ENCODE measurements around the gene INPP5B.

INPP5B gene

DNA sequence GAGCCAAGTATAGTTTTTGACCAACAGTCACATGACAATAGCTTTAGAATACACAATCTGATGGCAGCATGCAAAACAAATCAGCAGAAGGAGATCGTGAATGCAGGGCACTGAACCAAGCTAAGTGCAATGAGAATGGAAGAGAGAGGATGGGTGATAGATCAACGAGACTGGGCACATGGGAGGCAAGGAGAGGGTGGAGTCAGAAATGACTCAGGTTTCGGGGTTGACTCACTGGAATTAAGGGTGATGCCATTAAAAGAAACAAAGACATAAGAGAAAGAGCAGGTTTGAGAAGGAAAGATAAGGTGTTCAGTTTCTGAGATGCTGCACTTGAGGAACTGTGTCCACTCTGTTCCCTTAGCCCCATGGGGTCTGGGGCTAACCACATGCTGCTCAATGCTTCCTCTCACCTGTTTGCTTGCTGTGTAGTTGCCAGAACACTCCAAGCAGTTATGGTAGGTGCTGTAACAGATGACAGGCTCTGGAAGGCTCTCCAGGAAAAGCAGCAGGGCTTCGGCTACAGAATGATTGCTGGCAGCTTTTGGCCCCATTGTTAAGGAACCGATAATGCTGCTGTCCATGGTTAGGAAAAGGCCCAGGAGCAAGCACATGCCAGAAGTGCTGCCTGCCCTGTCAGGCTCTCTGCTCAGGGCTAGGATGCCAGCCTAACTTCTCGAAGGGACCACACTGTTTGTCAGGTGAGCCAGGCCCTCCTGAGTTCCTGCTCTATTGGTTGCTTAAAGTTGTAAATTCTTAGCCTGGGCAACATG, 81.3 kb downstream of the INPP5B start:
- no peak for DNase-seq

GRCh38 chr1:37862330-37862729, 84.5 kb downstream of the INPP5B start:
- no peak for DNase-seq

DNA sequence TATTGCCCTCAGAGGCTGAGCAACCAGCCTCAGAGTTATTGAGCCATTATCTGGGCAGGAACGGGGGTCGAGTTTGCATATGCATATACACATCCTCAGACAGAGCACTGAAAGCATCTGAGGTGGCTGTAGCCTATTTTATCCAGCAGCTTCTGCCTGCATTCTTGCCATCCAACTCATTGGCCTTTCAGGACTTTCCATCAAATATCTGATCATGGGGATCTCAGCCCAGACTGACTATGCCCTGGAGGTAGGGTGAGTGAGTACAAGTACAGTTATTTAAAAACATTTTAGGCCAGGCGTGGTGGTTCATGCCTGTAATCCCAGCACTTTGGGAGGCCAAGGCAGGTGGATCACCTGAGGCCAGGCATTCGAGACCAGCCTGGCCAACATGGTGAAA, 85.7 kb downstream of the INPP5B start:
- no peak for DNase-seq

GRCh38 chr1:37860346-37860666, 86.5 kb downstream of the INPP5B start:
- DNase-seq = no peak

DNA sequence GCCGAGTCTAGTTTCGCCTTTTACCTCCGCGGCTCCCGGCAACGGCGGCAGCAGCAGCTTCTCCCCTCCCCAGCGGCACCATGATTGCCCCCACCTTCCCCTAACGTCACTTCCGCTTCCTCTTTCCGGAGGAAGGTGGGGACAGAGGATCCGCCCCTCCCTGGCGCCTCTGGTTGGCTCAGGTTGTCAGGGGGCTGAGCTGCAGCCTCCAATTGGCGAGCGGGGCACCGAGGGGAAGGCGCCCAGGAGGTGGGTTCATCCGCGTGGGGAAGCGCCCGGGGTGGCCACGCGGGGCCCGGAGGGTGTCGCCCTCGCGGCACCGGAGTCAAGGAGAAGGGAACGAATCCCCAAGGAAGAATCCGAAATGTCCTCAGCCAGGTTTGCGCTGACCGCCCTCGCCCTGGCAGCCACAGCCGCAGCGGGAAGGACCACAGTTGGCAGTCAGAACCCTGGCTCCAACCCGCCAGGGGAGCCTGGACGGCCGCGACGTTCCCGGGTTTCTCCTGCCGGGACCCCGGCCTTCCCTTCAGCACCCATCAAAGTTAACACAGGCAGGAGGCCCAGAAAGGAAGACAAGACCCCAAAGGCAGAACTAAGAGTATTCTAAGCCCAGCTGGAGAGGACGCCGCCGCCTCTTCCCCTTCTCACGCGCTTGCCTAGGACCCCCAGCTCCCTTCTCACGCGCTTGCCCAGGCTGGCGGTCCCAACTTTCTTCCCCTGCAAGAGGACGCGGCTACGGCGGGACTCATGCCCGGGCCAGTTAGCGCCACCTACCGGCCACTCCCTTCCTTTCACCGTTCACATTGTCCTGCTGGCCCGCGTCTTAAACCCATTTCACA, 87.1 kb downstream of the INPP5B start, which contains the start of gene MTF1:
TSS of gene MTF1 (minus strand) at position 86 of the 839 bp plus-strand sequence. CDS start 1,934 bp downstream, outside the sequence.
- DNase-seq = peak; percentile 95

DNA sequence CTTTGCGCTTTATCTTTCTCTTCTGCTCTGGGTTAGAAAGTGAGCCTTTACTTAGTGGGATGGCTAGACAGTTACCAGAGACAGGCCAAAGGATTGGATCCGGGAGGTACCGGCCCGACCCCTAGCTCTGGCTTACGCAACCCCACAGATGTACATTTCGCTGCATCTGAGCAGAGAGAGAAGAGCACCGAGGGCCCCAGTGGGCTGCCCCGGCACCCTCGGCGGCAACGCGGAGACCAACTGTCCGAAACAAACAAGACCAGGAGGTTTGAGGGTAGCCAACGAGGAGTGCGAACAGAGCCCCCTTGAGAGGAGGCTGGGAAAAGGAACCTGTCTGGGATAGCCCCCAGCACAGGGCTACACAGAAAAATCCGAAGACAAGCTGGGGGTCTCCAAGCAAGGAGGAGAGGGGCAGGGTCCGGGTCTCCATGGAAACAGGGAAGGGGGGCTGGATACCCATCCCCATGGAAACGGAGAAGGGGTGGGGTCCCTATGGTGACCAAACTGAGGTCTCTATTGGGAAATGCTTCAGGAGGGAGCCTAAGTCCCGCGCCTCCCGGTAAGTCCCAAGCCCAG, 87.8 kb downstream of the INPP5B start:
- DNase-seq = peak; percentile 1

- no peak for DNase-seq
Observed at GRCh38 chr1:37854406-37854805, 92.4 kb downstream of the INPP5B start.

DNA sequence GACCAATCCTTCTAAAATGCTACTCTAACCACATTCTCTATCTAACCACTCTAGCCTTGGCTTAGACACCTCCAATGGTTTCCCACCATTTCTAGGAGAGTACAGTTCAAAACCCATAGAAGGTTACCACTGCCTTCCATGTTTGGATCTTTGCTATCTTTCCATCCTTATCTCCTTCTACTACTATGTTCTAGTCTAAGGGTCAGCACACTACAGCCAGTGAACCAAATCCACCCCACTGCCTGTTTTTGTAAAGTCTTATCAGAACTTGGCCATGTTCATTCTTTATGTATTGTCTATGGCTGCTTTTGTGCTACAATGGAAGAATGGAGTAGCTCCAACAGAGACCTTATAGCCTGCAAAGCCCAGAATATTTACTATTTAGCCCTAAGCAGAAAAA, 93.7 kb downstream of the INPP5B start:
- no peak for DNase-seq

DNA sequence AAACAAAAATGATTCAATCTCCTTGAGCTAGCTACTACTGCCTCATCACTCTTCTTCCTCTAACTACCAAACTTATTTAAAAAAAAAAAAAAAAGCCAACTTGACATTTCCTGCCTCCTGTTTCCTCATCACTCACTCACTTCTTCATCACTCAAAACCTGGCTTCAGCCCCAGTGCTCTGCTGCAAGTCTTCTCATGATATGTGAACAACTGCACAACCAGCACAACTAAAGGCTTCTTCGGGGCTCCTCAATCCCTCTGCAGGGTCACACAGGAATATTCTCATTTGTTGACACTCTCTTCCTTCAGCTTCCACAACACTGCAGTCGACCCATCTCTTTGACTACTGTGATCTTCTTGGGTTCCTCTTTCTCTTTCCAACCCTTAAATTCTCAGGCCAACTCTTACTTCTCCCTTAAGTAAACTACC, 95.1 kb downstream of the INPP5B start:
- no peak for DNase-seq

GRCh38 chr1:37851262-37851661, 95.6 kb downstream of the INPP5B start:
- DNase-seq = no peak

DNA sequence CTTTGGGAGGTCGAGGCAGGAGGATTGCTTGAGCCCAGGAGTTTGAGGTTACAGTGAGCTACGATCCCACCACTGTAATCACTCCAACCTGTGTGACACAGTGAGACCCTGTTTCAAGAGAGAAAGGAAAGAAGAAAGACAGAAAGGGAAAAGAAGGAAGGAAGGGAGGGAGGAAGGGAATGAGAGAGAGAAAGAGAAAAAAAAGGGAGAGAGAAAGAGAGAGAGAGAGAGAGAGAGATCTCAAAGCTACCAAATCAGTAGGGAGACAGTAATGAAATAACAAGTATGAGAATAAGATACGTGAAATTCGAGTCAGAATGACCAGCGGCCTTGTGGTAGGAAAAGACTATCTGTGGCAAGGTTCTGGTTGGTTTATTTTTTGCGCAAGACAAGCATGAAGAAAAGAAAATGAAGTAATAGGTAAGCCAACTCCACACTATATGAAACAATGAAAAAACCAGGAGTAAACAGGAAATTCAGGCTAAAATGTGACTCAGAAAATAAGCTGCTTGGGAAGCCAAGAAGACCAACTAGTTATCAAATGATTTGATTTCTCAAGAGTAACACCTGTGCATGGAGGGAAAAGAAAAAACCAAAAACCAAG, 96.4 kb downstream of the INPP5B start:
- no peak for DNase-seq

DNA sequence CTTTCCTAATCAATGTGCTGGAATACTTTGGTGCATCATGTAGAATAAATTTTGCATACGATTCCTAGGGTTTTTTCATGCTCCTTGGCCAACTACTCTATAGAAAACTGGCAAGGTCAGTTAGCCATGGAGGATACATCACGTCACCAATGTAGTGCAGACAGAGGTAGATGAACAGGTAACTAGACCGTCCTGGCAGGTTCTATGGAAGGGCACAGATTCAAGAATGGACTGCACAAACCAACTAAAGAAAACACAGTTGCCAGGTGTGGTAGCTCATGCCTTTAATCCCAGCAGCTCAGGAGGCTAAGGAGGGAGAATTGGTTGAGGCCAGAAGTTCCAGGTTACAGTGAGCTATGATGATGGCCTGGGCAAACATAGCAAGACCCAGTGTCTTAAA, 97.4 kb downstream of the INPP5B start:
- DNase-seq = no peak

DNA sequence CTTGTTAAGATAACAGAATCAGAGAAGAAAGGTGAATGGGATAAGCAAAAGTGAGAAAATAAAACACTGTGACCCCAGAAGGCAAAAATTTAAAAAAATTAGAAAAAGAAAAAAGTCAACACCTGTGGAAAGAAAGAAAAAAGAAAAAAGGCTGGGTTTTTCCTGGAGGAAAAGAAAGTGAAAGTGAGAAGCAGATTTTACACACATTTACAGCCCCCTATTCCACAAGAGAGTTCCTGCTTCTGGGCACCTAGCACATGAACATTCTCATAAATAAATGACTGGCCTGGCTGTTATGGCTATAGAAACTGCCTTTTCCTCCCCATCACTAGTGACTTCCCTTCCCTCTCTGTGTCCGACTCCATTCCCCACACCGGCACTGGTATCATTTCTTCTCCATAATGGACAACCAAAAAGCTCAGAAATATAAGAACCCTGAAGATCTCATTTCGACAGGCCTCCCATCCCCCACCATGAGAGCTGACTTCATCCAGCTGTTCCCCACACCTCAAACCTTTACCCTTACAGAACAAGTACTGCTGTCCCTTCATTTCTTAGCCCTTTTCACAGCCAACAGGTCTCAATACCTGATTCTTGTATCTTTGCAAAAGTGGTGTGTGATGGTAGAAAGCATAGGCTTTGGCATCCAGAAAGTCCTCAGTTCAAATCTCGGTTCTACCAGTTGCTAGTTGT, 100.1 kb downstream of the INPP5B start:
- DNase-seq = no peak

DNA sequence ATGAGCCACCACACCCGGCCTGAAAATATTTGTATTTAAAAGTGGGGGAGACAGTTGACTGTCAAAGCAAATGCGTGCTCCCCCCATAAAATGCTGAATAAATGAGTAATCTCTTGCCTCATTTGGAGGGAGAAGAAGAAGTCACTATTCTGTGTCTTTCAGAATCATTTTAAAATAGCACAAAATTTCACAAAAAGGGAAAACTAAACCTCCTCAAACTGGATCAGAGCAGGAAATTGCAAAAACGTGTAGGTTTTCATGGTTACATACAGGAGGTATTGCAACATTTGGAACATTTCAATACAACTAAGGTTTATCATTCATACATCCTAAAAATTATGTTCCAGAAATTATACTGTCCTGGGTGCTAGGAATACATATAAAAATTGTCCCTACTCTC, 101.1 kb downstream of the INPP5B start:
- DNase-seq = no peak

DNA sequence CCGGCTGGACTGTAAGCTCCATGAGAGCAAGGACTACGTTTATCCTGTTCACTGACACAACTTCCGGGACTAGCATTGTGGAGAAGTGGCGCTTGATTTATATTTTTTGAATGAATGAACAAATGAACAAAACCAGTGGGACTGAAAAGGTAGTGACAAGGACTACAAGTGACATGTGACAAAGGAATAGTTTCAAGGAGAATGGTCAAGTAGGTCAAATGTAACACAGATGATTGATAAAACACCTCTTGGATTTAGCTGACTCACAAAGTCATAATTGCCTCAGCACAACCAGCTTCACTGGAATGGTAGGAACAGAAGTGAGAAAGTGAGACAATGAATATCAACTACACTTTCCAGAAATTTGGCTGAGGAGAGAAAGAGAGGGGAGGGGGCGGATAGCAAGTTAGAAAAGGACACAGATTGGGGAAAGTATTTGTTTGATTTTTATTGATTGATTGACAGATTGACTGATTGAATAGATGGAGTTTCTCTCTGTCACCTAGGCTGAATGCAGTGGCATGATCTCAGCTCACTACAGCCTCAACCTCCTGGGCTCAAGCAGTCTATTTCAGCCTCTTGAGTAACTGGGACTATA, 101.7 kb downstream of the INPP5B start:
- DNase-seq = no peak

DNA sequence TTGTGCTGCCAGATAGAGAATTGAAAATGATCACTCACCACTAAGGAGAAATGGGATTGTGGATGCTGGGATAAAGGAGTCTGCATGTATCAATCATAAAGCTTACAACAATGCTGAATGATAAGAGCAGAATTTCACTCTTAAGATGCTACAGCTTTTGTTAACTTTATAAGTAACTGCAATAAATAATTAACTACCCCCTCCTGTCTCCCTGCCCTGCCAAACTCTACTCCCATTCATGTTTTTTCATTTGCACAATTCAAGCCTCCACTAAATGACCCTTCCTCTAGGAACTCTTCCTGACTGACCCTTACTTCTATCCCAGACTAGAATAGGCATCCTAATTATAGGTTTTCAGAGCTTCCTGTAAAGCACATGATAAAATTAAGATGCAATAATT, 102.3 kb downstream of the INPP5B start:
- no peak for DNase-seq

GRCh38 chr1:37841652-37842051, 105.2 kb downstream of the INPP5B start:
- no peak for DNase-seq

DNA sequence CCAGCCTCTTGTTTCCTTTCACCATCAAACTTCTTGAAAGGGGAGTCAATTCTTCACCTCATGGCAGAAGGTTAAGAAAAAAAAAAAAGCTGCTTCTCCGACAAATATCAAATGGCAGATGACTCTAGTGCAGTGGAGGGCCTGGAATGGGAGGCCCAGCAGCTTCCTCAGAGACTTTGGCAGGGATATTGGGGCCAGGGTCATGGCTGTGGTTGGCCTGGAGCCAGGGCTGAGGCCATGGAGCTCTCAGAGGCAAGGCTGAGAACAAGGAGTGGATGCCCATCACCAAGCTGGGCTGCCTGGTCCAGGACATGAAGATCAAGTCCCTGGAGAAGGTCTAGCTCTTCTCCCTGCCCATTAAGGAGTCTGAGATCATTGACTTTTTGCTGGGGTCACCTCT, 106.1 kb downstream of the INPP5B start:
- no peak for DNase-seq

DNA sequence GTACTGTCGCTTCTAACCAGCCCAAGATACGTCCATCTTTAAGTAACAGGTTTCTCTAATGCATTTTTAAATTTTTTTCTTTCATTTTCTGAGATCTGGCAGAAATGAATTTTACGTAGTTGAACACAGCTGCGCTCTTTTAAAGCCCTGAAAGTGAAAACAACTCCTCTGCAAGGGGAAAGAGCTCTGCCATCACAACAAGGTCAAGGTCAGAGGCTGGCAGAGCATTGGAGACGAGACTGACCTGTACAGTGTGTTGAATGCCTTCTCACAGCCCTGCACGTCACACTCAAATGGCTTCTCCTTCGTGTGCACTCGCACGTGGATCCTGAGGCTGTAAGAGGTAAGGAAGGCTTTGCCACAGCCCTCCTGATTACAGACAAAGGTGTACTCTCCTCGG, 107.2 kb downstream of the INPP5B start:
- DNase-seq = no peak

DNA sequence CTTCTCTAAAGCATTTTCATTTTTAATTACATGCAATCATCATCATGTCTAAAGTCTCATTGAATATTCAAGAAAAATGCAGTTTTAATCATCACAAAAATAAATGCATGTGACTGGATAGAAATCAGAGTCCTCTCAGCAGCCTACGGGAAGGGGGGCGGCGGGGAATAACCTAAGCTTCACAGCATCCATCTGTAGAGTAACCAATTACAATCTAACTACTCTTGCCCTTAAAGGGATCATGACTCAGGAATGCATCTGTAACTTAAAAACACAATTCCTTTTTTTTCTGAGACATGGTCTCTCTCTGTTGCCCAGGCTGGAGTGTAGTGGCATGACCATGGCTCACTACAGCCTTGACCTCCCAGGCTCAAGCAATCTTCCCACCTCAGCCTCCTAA, 110.1 kb downstream of the INPP5B start:
- no peak for DNase-seq

DNA sequence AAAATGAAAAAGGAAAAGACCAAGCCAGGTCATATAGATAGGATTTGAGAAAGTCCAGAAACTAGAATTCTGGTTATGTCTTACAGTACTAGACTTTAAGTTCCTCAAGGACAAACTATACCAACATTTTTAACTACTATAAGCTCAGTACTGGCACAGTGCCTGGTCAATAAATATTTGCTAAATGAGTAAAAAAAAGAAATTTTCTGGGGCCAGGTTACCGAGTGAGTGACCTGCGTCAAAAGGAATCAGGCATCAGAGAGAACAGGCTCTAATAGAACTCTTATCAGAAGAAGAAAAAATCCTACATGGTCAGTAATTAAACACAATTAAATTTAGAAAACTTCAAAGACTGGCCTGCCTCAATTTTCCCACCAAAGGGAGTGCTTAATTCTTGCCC, 115.0 kb downstream of the INPP5B start:
- DNase-seq = no peak

DNA sequence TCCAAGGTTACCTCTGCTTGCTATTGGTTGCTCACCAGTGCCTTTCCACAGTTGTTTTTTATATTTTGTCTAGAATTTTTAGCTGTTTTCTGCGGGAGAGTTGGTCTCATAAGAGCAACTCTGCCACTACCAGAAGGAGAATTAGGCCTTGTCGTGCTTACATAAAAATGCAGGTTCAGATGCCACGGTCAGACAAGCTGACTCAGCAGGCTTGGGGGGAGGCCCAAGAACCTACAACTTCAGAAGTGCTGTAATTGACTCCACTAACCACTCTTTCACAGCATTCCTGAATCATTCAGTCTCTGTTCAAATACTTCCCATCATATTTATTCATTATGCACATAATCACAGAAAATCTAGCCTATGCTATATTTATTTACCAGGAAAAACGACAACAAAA, 115.7 kb downstream of the INPP5B start:
- no peak for DNase-seq
